Activated CD4-positive, CD25-positive, alpha-beta regulatory T cell treated with anti-CD3 and anti-CD28 coated beads, Interleukin-2, amount 50 U/mL, for 72 hours (primary cell): ENCODE data around the gene MAEA.
"Not testable (repeated sequence)": the region's sequence is repeated elsewhere in the genome, so short reads cannot be mapped to it uniquely, and the experiment has no call there.

ENCODE experiments used
- DNase-seq: peaks from one replicate; pipeline ENCODE4 v3.0.0; 2021

The MAEA gene

DNA sequence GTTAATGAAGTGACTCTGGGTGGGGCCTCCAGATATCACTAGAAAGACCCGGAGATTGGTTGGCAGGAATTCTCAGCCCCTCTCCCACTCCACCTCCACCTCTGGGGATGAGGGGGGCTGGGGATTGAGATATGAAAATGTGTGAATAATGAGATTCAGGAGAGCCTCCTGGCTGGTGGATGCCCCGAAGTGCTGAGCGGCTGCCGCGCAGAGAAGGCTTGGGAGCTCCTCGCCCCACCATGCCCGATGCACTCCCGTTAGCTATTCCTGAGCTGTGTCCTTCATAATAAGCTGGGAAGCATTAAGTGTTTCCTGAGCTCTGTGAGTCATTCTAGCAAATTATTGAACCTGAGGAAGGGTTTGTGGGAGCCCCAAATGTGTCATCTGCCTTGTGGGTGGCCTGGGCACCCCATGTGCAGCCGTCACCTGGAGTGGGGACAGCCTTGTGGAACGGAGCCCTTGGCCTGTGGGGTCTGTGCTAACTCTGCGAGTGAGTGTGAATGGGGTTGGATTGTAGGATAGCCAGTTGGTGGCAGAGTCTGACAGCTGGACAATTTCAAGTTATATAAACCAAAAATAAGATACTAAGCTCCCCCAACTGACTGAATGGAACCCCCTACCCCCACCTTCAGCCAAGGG is 4.4 kb upstream of the MAEA start:
- DNase-seq: no peak

DNA sequence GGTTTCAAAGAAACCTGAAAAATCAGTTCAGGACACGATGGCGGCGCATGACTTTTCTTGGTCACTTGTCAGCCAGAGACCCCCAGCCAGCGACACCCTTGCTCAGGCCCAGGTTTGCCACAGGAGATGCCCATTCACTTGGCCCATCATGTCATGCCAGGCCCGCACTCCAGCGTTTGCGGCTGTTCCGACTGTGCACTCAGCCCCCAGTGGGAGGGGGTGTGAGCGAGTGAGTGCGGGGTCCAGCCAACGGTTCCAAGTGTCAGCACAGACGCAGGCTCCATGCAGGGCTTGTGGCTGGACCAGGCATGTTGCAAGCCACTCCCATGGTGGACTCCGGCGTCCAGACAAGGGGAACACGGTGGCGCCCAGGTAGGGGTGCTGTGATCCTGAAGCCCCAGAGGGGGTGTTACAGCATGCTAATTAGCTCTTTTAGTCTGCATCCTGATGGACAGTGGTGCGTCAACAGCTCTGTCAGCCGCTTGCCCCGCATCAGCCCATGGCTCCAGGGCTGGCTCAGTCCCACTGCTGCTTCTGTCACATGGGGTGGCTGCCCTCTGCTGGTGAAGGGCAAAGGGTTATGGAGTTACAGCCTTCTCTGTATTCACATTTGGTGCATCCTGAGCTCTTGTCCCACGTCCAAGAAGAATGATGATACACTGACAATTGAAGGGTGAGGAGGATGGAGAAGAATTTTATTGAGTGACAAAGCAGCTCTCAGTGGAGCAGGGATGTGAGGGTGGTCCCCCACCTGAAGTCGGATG is 3.7 kb upstream of the MAEA start:
- no peak for DNase-seq

DNA sequence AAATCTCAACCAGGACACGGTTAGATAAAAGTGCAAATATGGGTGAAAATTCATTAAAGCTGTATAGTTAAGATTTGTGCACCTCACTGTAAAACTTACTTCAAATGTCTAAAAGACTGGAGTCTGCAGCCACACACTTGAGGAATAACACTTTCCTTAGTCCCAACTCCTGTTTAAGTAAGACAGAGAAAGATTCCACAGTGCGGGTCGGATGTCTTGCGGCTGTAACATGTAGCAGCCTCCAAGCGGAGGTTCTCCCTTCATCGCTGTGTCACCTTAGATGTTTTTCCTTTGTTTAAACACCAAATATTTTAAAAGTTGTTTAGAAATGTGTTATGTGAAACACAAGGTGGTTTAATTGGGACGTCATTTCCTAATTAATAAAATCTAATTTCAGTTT is 905 bp upstream of the MAEA start:
- DNase-seq: no peak

DNA sequence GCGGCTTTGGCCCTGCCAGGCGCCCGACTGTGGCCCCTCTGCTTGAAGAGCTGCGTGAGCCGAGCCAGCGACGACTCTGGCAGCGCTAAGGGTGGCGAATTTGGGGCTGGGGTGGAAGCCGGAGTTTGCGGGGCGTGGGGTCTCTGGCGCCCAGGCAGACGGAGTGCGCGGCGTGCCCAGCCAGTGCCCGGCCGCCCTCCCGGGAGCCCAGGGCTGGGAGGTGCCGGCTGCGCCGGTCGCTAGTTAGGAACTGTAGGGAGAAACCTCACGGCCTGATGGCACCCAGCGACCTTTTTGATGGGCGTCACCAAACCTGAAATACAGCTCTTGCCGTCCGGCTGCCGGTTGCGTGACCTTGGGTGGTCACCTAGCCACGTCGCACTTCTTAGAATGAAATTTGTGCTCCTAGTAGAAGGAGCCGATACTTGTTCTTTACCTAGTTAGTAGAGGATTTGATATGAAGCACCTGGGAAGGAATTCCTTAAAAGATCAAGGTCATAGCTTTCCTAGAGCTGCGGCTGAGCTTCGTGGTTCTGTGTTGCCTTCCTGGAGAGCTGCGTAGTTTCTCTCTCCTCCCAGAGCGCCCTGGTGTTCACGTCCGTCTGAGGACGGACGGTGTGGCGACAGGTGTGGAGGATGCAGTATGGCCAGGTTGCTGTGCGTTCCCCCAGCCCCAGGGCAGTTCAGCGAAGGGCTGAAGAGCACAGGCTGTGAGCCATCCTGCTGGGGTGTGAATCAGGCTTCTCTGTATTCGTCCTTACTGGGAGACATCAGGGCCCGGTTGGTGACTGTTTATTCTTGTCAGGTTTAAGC is 680 bp downstream of the MAEA start:
- DNase-seq: no peak

DNA sequence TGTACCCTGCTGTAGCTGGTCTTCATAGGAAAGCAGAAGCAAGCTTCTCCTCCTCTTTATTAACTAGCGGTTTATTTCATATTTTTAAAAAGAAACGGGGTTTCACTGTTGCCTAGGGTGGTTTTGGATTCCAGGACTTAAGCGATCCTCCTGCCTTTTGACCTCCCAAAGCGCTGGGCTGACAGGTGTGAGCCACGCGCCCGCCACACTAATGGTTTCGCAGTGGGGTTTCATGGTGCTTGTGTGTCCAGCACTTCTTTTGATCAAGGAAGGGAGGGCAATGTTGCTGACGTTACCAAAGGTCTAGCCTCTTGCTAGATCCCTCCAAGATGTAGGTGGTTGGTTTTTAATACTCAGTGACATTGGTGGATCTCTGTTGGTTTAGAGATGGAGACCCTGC is 1.4 kb downstream of the MAEA start:
- DNase-seq: no peak

DNA sequence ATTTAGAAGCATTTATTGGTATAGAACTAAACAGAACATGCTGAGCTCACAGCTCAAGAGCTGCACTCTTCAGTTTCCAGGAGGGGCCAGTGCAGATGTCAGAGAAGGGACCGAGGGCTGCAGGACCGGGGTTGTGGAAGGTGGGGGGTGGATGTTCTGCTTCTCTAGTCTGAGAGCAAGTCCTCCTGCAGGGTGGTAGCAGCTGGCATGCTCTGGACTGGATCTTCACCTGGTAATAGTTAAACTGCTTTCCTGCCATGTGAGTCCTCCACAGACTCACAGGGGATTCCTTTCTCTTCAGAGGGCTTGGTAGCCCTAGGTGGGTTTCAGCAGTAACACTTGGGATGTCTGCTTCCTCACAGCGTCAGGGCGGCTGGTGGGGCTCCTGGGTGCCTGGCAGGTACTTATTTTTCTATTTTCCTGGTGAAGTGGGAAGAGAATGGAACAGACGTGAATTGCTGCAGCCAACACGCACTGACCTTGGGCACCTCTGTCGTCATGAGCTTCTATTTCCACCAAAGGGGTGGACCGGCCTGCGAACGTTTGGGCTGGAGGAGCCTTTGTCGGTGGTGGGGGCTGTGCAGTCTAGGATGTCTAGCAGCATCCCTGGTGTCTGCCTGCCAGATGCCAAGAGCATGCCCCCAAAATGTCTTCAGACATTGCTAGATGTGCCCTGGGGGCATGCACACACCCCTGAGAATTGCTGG is 2.5 kb downstream of the MAEA start:
- DNase-seq: no peak

DNA sequence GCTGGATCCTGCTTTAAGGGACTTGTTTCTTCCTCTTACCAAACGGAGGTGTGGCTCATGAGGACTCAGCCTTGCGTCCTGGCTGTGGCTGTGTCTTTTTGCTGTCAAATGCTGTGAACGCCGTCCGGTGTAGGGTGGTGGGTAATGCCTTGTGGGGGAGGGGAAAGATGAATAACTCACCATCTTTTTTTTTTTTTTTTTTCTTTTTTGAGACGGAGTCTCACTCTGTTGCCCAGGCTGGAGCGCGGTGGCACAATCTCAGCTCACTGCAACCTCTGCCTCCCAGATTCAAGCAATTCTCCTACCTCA is 3.0 kb downstream of the MAEA start:
- not testable (repeated sequence) for DNase-seq

DNA sequence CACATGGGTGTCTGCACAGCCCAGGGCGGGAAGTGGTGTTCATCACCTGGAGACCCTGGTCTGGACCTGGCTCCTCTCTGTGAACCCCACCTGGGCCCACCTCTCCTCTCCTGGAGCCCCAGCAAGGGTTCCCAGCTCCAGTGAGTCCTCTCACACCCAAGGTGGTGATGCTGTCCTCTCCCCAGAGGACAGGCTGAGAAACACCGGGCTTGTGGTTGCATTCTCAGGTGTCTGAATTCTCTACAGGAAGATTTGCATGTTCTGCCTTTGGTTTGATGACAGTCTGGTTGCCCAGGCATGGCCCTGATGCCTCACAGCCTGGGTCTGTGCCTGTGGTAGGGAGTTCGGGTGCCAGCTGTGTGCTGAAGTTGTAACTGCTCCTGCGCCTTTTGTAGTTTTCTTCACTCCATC is 3.8 kb downstream of the MAEA start:
- DNase-seq: no peak

DNA sequence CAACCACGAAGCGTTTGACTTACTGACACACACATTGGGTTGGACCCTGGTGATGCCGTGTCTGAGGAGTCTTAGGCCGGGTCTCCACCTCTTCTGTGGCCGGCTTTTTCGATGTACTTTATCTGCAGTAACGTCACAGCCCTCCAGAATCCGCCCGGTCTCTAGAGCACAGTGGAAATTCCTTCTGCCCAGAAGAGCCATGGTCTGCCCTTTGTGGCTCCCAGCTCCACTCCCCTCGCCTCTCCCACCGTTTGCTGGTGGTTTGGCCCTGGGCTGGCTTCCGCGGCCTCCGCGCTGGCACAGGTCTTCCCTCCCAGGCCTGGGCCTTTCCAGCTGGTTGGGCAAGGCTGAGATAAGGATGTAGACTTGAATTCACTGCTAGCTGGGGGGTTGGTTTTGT is 4.3 kb downstream of the MAEA start:
- no peak for DNase-seq

DNA sequence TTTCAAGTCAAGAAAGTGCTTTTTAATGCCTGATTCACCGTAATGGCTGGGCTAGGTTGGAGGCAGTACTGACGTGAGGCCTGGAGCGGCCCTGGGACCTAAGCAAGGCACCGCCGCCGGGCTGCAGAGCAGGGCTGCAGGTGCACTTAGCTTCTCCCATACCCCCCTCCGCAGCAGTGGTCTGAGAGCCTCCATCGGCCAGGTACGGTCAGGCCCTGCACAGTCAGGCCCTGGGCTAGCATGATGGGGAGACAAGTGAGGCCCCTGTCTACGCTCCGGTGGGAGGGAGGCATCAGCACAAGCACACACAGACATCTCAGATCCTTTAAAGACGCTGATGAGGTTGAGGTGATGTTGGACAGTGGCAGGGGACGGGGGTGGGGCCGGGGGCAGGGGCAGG is 4.7 kb downstream of the MAEA start:
- no peak for DNase-seq

DNA sequence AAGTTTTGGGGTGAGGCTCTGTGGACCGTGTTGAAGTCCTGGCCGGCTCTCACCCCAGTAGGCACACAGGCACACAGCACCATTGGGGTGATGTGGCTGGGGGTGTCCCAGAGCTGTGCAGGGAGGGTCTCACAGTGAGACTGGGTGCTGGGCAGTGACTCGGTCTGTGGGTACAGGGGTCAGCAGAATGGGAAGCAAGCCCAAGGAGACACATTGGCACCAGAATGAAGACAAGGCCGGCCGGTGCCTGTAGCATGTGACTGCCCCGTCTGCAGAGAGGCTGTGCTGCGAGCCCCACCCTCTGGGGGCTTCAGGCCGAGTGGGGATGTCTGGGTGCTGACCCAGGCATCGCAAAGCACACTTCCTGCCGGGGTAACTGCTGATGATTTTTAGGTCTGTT is 5.2 kb downstream of the MAEA start:
- DNase-seq: no peak

DNA sequence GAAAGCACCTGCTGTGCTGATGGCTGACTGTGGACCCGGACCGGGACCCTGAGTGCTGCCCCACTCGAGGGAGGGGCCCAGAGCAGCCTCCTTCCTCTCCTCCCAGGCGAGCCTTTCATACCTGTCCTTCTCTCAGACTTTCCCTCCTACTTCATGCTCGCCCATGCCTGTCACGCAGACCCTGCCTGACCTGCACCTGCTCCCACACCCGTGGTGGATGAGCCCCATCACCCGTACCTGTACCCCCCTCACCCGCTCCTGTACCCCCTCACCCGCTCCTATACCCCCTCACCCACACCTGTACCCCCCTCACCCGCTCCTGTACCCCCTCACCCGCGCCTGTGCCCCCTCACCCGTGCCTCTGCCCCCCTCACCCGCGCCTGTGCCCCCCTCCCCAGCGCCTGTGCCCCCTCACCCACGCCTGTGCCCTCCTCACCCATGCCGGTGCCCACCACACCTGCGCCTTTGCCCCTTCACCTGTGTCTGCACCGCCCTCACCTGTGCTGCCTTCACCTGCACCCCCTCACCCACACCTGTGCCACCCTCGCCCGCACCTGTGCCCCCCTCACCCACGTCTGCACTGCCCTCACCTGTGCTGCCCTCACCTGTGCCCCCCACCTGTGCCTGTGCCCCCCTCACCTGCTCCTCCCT is 5.8 kb downstream of the MAEA start:
- DNase-seq: no peak

DNA sequence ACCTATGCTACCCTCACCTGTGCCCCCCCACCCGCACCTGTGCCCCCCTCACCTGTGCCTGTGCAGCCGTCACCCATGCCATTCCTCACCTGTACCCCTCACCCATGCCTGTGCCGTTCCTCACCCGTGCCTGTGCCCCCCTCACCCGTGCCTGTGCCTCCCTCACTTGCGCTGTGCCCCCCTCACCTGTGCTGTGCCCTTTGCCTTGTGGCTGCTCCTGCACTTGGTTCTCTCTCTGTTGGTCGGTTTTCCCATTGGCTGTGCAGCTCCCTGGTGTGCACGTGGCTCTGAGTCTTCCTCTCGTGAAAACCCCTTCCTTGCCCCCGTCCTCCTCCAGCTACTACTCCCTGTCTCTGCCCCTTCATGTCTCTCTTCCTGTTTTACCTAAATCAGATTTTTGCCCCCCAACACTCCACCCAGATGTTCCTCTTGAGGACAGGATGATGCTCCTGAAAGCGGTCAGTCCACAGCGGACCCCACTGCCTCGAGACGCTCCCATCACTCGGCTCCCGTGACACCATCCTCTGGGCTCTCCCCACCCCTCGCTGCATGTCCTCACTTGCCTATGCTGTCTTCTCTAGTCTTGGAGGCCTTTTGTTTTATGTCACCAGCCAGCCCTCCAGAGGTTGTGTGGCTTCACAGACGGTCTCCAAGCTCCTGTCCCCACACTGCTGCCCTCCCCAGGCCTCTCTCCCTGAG is 6.8 kb downstream of the MAEA start:
- no peak for DNase-seq

DNA sequence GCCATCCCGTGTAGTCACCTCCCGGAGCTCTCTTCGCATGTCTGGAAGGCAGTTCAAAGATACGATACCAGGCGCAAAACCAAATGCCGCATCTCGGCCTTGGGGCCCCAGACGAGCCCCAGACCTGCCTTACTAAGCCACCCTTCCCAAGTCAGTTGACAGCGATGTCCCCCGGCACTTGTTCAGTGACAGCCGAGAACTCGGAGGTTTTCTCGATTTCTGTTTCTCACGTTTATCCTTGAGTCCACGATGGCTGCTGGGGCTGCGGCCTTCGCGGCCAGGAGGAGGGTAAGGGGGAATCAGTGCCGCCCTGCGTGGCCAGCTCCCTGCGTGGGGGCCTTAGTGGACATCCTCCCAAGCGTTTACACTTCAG is 7.3 kb downstream of the MAEA start:
- DNase-seq: no peak

DNA sequence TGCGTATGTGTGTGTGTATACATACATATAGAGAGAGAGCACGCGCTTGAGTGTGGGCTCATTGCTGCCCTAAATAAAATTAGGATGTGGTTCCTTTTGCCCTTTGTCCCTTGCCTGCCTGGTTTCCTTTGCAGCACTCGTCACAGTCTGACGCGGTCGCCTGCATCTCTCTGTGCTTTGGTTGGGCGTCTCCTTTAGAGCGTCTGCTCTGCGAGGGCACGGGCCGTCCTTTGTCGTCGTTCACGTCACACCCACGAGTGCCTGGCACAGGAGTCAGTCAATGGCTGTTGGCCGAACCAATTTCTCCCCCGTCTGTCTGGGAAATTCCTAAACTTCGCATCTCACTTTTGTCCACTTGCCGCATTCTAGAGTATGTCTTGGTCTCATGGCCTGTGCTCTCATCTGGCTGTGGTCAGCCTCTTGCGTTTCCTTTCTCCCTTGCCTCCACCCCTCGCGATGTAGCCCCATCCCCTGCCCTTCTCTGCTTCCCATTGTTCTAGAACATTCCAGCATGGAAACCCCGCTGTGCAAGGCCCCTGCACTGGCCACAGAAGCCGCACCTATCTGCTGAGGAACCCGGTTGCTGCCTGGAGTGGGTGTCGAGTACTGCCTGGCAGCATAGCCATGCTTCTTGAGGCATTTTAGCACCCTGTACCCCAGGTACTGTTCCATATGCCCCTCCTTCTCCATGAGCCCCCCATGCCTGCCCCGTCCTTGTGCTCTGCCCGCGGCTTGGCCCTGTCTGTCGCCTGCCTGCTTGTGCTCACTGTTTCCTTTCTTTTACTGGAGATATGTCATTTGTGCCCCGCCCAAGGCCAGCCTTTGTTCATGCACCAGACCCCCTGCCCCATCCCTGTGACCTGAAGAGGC is 8.0 kb downstream of the MAEA start:
- DNase-seq: no peak

DNA sequence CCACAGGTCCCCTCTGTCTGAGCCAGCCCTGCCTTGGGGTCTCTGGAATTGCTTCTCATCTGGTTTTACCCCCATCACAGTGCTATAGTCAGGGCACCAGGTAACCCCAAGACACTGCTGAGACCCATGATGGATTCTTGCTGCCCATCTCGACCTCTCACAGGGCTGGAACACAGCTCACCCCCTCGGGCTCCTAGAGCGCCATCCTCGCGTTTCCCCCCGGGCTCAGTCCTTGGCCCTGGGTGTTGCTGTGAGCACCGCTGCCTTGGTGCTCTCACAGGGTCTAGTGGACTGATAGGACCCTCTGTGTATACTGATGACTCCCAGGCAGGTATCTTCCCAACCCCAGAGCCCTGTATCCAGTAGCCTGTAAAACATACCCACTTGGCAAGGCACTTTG is 8.8 kb downstream of the MAEA start:
- DNase-seq: no peak

DNA sequence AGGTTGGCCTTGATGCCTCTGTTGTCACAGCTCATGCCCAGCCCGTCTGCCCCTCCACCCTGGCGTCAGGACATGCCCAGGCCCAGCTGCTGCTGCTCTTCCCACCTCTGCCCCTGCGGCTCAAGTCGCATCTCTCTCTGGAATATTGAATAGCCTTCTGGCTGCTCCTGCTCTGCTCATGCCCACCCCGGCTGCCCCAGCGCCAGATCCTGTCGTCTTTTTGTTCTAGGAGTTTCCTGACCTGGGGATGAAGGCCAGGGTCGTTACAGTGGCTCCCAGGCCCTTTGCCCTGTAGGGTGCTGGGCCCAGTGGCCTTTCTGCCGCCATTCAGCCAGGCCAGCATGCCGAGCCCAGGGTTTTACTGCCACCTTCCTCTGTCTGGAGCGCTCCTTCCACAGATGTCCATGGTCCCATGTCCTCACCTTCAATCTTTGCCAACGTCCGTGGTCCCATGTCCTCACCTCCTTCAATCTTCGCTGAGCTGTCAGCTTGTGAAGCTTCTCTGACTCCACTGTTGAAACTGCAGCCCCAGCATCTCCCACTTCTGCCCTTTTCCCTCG is 9.7 kb downstream of the MAEA start:
- DNase-seq: no peak

DNA sequence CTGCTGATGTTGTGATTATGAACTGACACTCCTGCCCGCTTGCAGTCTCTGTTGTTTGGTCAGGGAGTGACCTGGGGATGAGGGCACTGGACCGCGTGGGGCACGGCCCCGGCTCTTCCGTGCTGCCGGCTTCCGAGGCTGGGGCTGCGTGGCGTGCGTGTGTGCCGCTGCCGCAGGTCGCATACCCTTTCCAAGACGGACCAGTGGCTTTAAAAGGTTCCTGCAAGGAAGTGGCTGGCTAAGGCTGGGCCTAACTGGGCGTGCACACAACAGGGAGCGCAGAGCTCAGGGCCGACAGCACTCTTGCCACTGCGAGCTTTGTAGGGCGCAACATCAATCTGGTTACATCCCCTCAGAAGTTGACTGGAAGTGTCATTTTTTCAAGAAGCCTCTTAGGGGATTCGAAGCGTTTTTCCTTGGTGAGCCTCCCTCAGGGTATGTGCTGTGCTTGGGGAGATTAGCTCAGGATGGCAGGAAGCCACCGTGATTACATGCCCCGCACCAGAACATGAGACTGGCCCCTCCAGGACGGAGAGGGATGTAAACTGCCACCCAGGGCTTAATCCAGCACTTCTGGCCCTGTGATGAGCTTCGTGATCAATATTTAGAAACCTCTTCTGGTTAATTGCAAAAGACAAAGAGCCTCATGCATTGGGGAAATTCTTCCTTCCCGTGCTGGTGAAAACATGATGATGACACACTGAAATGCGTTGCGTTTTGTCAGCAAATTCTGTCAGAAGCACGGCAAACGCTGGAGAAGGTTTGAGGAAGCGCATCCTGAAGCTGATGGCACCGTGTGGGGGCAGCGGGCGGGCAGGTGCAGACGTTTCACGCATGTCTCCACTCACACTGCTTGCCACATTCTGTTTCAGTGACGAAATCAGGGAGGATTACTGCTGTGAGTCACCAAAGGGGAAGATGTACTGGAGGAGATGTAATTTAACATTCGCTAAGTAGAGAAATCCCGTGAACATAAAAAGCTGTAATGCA is 11.1 kb downstream of the MAEA start:
- no peak for DNase-seq

DNA sequence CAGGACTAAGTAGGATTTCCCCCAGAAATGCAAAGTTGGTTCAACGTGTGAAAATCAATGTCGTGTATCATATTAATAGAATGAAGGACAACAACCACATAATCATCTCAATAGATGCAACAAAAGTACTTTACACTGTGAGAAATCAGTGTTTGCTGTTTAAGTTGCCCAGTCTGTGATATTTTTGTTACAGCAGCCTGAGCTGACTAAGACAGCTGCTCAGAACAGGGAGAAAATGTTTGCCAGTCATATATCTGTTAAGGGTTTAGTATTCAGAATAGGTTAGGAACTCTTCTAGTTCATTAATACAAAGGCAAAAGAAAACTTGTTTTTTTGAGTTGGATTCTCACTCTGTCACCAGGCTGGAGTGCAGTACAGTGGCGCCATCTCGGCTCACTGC is 12.5 kb downstream of the MAEA start:
- DNase-seq: no peak

DNA sequence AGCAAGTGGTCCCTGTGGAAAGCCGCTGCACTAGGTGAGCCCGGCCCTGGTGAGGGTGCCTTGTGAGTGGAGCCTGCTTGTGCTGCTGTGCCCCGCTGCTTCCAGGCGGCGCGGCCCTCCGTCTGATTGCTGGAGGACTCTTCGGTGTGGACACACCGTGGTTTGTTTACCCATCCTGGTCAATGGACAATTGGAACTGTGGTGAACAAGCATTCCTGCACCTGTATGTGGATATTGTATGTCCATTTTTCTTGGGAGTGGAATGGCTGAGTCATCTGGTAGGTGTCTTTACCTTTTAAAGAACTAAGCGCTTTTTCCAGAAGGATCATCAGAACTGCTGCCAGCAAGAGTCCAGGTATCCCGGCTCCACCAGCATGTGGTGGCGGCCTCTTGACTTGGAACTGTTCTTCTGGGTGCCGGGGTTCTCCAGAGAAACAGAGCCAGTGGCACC is 15.6 kb downstream of the MAEA start:
- no peak for DNase-seq
